ENCODE results near the gene VAV2.

DNA sequence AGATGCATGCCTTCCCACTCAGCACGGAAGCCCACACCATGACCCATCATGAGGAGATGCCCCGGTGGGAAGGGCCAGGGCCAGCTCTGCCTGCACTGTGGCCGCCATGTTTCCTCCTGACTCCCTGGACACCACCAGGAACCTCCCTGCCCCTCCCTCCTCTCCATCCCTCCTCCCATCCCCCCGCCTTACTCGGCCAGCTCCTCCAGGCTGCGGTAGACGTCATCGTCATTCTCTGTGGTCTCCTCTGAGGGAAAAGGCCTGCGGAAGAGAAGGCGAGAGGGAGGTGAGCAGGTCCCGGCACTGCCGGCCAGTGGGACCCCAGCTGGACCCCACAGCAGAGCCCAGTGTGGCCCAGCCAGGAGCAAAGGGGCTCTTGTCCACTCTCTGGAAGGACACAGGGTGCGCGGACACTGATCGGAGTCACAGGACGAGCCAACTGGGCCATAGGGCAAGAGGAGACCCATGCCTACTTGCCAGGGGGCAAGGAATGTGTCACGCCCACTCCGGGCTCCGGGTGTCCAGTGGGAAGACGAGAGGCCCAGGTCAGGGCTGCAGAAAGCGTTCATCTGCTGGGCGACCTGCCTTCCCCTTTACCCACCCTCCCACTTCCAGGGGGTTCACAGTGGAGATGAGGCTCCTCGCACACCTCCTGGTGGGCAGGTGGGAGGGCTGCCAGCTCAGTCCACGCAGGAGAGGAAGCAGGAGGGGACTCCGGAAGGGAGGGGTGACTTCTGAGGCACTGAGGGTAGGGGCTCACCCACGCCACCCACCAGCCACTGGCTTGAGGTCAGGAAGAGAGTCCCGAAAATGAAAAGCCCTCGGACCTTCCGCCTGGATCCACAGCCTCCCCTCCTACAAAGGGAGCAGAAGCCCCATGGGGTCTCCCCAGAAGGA, 157.8 kb downstream of the VAV2 start:
- no peak for TF ChIP-seq POLR2A (IDR thresholded peaks at IDR 0.05)
- TF ChIP-seq, protein P1, sequence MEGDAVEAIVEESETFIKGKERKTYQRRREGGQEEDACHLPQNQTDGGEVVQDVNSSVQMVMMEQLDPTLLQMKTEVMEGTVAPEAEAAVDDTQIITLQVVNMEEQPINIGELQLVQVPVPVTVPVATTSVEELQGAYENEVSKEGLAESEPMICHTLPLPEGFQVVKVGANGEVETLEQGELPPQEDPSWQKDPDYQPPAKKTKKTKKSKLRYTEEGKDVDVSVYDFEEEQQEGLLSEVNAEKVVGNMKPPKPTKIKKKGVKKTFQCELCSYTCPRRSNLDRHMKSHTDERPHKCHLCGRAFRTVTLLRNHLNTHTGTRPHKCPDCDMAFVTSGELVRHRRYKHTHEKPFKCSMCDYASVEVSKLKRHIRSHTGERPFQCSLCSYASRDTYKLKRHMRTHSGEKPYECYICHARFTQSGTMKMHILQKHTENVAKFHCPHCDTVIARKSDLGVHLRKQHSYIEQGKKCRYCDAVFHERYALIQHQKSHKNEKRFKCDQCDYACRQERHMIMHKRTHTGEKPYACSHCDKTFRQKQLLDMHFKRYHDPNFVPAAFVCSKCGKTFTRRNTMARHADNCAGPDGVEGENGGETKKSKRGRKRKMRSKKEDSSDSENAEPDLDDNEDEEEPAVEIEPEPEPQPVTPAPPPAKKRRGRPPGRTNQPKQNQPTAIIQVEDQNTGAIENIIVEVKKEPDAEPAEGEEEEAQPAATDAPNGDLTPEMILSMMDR (IDR thresholded peaks at IDR 0.05), result no peak

Data from breast epithelium (tissue), 3 donors.